GM20000 (cell line): ENCODE results near the gene EPHA6.

Experiments used
- DNase-seq: peaks from one replicate; pipeline ENCODE4 v3.0.0; 2012; ENCODE audit warnings: low spot score
- TF ChIP-seq, protein P1 (sequence below): IDR thresholded peaks from 2 replicates; pipeline ENCODE4 v1.5.1; 2012; ENCODE audit warnings: mild to moderate bottlenecking, control low read depth; ENCODE audit errors: extremely low read depth, missing control alignments

EPHA6 gene

GRCh38 chr3:97673357-97673997 is 859.1 kb downstream of the EPHA6 start:
- TF ChIP-seq, protein P1, sequence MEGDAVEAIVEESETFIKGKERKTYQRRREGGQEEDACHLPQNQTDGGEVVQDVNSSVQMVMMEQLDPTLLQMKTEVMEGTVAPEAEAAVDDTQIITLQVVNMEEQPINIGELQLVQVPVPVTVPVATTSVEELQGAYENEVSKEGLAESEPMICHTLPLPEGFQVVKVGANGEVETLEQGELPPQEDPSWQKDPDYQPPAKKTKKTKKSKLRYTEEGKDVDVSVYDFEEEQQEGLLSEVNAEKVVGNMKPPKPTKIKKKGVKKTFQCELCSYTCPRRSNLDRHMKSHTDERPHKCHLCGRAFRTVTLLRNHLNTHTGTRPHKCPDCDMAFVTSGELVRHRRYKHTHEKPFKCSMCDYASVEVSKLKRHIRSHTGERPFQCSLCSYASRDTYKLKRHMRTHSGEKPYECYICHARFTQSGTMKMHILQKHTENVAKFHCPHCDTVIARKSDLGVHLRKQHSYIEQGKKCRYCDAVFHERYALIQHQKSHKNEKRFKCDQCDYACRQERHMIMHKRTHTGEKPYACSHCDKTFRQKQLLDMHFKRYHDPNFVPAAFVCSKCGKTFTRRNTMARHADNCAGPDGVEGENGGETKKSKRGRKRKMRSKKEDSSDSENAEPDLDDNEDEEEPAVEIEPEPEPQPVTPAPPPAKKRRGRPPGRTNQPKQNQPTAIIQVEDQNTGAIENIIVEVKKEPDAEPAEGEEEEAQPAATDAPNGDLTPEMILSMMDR: no peak
- no peak for DNase-seq

GRCh38 chr3:97674461-97674860 is 860.1 kb downstream of the EPHA6 start:
- TF ChIP-seq, protein P1: no peak
- DNase-seq: no peak

GRCh38 chr3:97680210-97680609 is 865.8 kb downstream of the EPHA6 start:
- no peak for DNase-seq
- TF ChIP-seq, protein P1: no peak

DNA sequence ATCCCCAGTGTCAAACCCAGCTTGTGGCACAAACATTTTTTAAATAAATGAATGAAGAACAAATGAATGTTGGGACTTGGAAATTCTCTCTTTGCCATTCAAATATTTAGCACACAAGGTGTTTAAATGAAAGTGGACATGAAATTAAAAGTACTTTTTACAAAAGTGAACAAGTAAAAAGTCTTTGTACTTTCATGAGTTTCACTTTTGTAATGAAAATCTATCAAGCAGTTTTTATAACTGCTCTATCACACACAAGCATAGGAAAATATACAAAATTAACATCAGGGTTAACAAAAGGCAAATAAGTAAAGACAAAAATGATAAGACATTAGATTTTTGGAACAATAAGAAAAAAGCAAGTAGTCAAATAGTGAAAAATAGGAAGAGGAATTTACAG is 866.3 kb downstream of the EPHA6 start:
- TF ChIP-seq, protein P1: no peak
- no peak for DNase-seq

DNA sequence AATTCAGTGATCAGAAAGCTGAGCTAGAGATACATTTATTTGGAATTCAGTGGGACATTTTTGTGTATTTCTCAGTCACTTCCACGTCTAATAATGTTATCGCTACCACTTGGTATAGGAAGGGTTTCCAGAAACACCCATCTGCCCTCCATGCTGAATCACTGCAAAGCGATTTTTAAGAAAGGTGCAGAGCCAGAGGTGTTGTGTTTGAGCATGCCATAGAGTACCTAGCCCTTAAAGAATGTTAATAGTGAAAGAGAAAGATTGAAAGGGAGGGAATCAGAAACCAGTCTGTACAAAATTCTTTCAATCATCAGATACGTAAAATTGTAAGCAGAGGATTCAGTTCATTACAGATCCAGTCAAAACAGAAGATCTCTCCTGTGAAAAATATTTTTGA is 870.1 kb downstream of the EPHA6 start:
- TF ChIP-seq, protein P1: no peak
- DNase-seq: no peak

GRCh38 chr3:97686258-97686657 is 871.9 kb downstream of the EPHA6 start:
- TF ChIP-seq, protein P1: no peak
- DNase-seq: no peak

GRCh38 chr3:97687734-97688133 is 873.3 kb downstream of the EPHA6 start:
- TF ChIP-seq, protein P1: no peak
- no peak for DNase-seq
